CD4-positive, alpha-beta T cell (primary cell): Measurements from ENCODE around the gene RPP21. TPM values are rescaled to one million over a fixed set of nuclear protein-coding genes. Genes with fewer than 3 reads are reported as not detected.

Experiments used
- ATAC-seq: fragments of 200-7000 bp; cut with Tn5 transposase; one replicate; pipeline ENCODE4 v1.10.0; 2022; ENCODE audit warnings: mild to moderate bottlenecking; ENCODE audit not compliant: poor library complexity
- CTCF ChIA-PET: fragments of 350-600 bp; sonication (Branson Sonifier 250); formaldehyde crosslinking; loops from one replicate; lab custom pipeline; 2021; ENCODE audit warnings: antibody characterized with exemption, inconsistent platforms; lab: Charles Lee
- POLR2A ChIA-PET: fragments of 350-600 bp; sonication (Branson Sonifier 250); formaldehyde crosslinking; loops from one replicate; lab custom pipeline; 2021; ENCODE audit warnings: antibody characterized with exemption, inconsistent platforms; lab: Charles Lee
- DNase-seq, 14 experiments: peaks; one replicate each; pipeline ENCODE4 v3.0.0-alpha.2; 2013 to 2020; ENCODE audit warnings: mixed read lengths in 2 of 14
- H3K27ac ChIP-seq, 2 donors: one replicate each; pipeline versions ENCODE4 v1.5.1 to v1.7.0; 2013; ENCODE audit warnings: low read length in 2 of 2, low read depth in 1 of 2, mild to moderate bottlenecking in 1 of 2
- H3K27me3 ChIP-seq, 2 experiments: 1 replicate in 1 of 2; 2 replicates in 1 of 2; pipeline versions ENCODE4 v1.6.1 to v1.7.0; 2013; ENCODE audit warnings: low read length in 2 of 2, control low read depth in 1 of 2, mild to moderate bottlenecking in 1 of 2, moderate library complexity in 1 of 2; ENCODE audit not compliant: insufficient read depth in 2 of 2, control insufficient read depth in 1 of 2
- H3K36me3 ChIP-seq: one replicate; pipeline ENCODE4 v1.6.1; 2013; ENCODE audit warnings: low read length, control low read depth; ENCODE audit not compliant: insufficient read depth
- H3K4me1 ChIP-seq: one replicate; pipeline ENCODE4 v1.6.1; 2013; ENCODE audit warnings: low read length, control low read depth; ENCODE audit not compliant: insufficient read depth
- H3K4me3 ChIP-seq: one replicate; pipeline ENCODE4 v1.5.1; 2013; ENCODE audit warnings: mild to moderate bottlenecking, low read length, moderate library complexity
- H3K9me3 ChIP-seq, 2 experiments: 1 replicate in 1 of 2; 2 replicates in 1 of 2; pipeline versions ENCODE4 v1.6.1 to v1.7.0; 2013; ENCODE audit warnings: low read length in 2 of 2, mild to moderate bottlenecking in 2 of 2, control low read depth in 1 of 2, moderate library complexity in 1 of 2; ENCODE audit not compliant: control insufficient read depth in 1 of 2, insufficient read depth in 1 of 2
- H3K27ac Mint-ChIP-seq: one replicate; pipeline ENCODE4 v1.8.0; 2020; ENCODE audit warnings: mixed read lengths
- H3K27me3 Mint-ChIP-seq: one replicate; pipeline ENCODE4 v1.8.0; 2021; ENCODE audit warnings: mixed read lengths
- H3K36me3 Mint-ChIP-seq: one replicate; pipeline ENCODE4 v1.8.0; 2021; ENCODE audit warnings: low read depth, mixed read lengths
- H3K4me1 Mint-ChIP-seq: one replicate; pipeline ENCODE4 v1.8.0; 2021; ENCODE audit warnings: low read depth, mixed read lengths
- H3K4me3 Mint-ChIP-seq: one replicate; pipeline ENCODE4 v1.8.0; 2020; ENCODE audit warnings: mild to moderate bottlenecking, mixed read lengths
- H3K9me3 Mint-ChIP-seq: one replicate; pipeline ENCODE4 v1.8.0; 2020; ENCODE audit warnings: mixed read lengths
- intact Hi-C, 2 experiments: fragments of 100-400 bp; cut with DNase I in 1 of 2; cut with micrococcal nuclease in 1 of 2; formaldehyde crosslinking; loops; one replicate each; pipeline versions ENCODE4 v1.15.1 to v1.9.0; 2023 to 2025; cut with DNase I, micrococcal nuclease
- total RNA-seq, 174 experiments: library from RNA in 2 of 174; stranded (reverse) in 2 of 174; gene quantifications; one replicate each; pipeline ENCODE4 v1.2.3 and lab custom pipeline; 2021 to 2026
- TF ChIP-seq, protein P1 (sequence below): fragments of 200-600 bp; IDR thresholded peaks from one replicate; pipeline ENCODE4 v1.8.0; 2022; ENCODE audit warnings: antibody characterized with exemption, mild to moderate bottlenecking

RPP21 gene
- total RNA-seq, 2 experiments from 2014 or later: 42.8 to 51.9 TPM

DNA sequence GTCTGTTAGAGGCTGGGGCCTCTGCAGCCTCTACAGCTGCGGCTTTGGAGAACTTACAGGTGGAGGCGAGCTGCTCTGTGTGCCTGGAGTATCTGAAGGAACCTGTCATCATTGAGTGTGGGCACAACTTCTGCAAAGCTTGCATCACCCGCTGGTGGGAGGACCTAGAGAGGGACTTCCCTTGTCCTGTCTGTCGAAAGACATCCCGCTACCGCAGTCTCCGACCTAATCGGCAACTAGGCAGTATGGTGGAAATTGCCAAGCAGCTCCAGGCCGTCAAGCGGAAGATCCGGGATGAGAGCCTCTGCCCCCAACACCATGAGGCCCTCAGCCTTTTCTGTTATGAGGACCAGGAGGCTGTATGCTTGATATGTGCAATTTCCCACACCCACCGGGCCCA lies 15.6 kb upstream of the RPP21 start:
- intact Hi-C loops: loop anchor here (5.0 to 10.0 kb wide), 4 partner anchors 72 to 585 kb away; partner anchors contain the start of genes POLR1H (in 1 of the 2) and VARS2 (in 1 of the 2)
- H3K36me3 Mint-ChIP-seq: peaks cover 87% of the 10 kb centered on the region
- H3K4me3 Mint-ChIP-seq: no peak overlapping the region
- ChIA-PET CTCF (interaction anchor here (1.4 kb wide), 1 partner anchor 124 kb away, joined by 6 read pairs; no protein-coding TSS in a partner anchor), POLR2A (interaction anchor here (1.5 kb wide), 1 partner anchor 15 kb away, joined by 3 read pairs; the partner anchor contains the start of gene RPP21)
- H3K27me3 ChIP-seq: no peaks in the 10 kb centered on the region
- H3K27me3 Mint-ChIP-seq: no peaks in the 10 kb centered on the region
- no peaks in the 10 kb centered on the region for H3K9me3 ChIP-seq
- H3K36me3 ChIP-seq: peaks cover 42% of the 10 kb centered on the region
- H3K27ac ChIP-seq: no peak overlapping the region
- peaks cover 32% of the 10 kb centered on the region for H3K4me1 ChIP-seq
- TF ChIP-seq, protein P1, sequence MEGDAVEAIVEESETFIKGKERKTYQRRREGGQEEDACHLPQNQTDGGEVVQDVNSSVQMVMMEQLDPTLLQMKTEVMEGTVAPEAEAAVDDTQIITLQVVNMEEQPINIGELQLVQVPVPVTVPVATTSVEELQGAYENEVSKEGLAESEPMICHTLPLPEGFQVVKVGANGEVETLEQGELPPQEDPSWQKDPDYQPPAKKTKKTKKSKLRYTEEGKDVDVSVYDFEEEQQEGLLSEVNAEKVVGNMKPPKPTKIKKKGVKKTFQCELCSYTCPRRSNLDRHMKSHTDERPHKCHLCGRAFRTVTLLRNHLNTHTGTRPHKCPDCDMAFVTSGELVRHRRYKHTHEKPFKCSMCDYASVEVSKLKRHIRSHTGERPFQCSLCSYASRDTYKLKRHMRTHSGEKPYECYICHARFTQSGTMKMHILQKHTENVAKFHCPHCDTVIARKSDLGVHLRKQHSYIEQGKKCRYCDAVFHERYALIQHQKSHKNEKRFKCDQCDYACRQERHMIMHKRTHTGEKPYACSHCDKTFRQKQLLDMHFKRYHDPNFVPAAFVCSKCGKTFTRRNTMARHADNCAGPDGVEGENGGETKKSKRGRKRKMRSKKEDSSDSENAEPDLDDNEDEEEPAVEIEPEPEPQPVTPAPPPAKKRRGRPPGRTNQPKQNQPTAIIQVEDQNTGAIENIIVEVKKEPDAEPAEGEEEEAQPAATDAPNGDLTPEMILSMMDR: no peak
- H3K9me3 Mint-ChIP-seq: no peaks in the 10 kb centered on the region
- peaks cover 42% of the 10 kb centered on the region for H3K4me1 Mint-ChIP-seq
- peak overlapping the region; percentile 97 for H3K27ac Mint-ChIP-seq
- peak in 1 of 14 experiments; percentile 39 for DNase-seq
- no peak for ATAC-seq
- no peak overlapping the region for H3K4me3 ChIP-seq

DNA sequence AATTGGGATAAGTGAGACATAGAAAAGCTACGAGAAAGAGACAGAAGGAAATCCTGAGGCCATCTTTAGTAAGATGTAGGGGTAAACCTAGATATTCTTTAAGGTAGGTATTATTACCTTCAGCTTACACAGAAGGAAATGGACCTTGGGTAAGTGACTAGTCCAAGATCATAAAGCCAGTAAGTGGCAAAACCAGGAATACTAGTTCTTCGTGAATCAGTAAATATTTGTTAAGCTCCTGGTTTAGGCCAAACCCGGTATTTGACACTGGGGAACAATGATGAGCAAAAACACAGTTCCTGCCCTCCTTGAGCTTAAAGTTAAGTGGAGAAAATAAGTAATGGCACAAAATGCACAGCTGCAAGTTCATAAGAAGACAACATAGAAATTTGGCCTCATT lies 13.0 kb upstream of the RPP21 start:
- Mint-ChIP-seq H3K36me3 (peaks cover 95% of the 10 kb centered on the region), H3K4me1 (peaks cover 22% of the 10 kb centered on the region), H3K4me3 (no peak overlapping the region)

DNA sequence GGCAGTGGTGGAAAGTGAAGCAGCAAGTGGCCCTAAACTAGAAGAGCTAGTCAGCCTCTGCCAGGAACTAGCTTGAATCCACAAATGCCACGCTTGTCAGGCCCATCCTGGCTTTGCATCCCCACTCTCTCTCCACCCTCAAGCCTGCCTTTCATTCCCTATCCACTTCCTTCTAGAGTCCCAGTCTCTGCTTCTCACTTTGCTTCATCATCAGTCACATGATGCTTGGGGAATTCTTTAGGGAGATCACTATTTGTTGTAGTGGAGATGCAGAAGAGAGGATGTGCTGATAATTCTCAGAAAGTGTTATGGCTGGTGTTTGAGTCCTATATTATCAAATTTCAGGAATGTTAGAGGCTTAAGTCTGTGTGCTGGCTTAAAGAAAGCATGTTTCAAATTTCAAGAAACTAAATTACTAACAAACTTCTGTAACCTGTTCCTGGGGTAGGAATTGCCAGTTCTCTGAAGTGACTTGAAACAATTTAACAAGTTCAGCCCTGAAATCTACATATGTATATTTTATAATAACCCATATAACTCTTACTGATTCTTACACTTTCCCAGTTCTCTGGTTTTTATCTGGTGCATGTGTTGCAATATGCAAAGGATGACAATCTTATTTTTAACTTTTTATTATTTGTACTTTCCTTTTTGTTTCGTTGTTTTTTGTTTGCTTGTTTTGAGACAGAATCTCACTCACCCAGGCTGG lies 10.7 kb upstream of the RPP21 start:
- Histone ChIP-seq H3K27ac (no peak overlapping the region), H3K9me3 (no peaks in the 10 kb centered on the region), H3K4me3 (no peak overlapping the region), H3K36me3 (peaks cover 79% of the 10 kb centered on the region), H3K4me1 (no peaks in the 10 kb centered on the region), H3K27me3 (no peaks in the 10 kb centered on the region)
- Mint-ChIP-seq H3K4me3 (no peak overlapping the region), H3K27ac (no peak overlapping the region), H3K9me3 (no peaks in the 10 kb centered on the region), H3K27me3 (no peaks in the 10 kb centered on the region), H3K36me3 (peaks cover 92% of the 10 kb centered on the region), H3K4me1 (no peaks in the 10 kb centered on the region)
- ChIA-PET CTCF (no interaction called here), POLR2A (no interaction called here)
- intact Hi-C loops: no loop called here
- DNase-seq (no peak), ATAC-seq (no peak)
- TF ChIP-seq, protein P1: no peak

More for the DNA sequence above, 13.0 kb upstream of the RPP21 start:
- no peaks in the 10 kb centered on the region for H3K9me3 Mint-ChIP-seq
- TF ChIP-seq, protein P1: no peak
- POLR2A ChIA-PET: no interaction called here
- H3K27me3 Mint-ChIP-seq: no peaks in the 10 kb centered on the region
- Histone ChIP-seq H3K36me3 (peaks cover 64% of the 10 kb centered on the region), H3K4me3 (no peak overlapping the region), H3K4me1 (peaks cover 10% of the 10 kb centered on the region), H3K9me3 (no peaks in the 10 kb centered on the region), H3K27ac (no peak overlapping the region), H3K27me3 (no peaks in the 10 kb centered on the region)
- intact Hi-C loops: no loop called here
- ATAC-seq: no peak
- CTCF ChIA-PET: no interaction called here
- no peak for DNase-seq
- H3K27ac Mint-ChIP-seq: no peak overlapping the region
